GM13976 (cell line): ENCODE measurements around the gene SPAG7.

Experiments used
- DNase-seq: peaks from one replicate; pipeline ENCODE4 v3.0.0; 2012; ENCODE audit warnings: low spot score
- CTCF ChIP-seq: IDR thresholded peaks from 2 replicates; pipeline ENCODE4 v1.5.1; 2012; ENCODE audit warnings: borderline replicate concordance, mild to moderate bottlenecking; ENCODE audit not compliant: insufficient read depth; ENCODE audit errors: extremely low read depth, missing control alignments, control extremely low read depth
- in situ Hi-C: fragments of 300-500 bp; cut with MboI; formaldehyde crosslinking; loops from one replicate; pipeline ENCODE4 v1.12.0; 2022; ENCODE audit warnings: low sequenced_read_pairs, mixed read lengths, inconsistent platforms; ENCODE audit not compliant: unreplicated experiment

The SPAG7 gene

GRCh38 chr17:4999430-5000093, 31.9 kb upstream of the SPAG7 start:
- in situ Hi-C loops, result no loop called here
- TF ChIP-seq CTCF, result no peak

GRCh38 chr17:4998732-4999429, 31.3 kb upstream of the SPAG7 start:
- in situ Hi-C loops, result no loop called here
- no peak for TF ChIP-seq CTCF
- DNase-seq, result peak; percentile 78

More at GRCh38 chr17:4999430-5000093, 31.9 kb upstream of the SPAG7 start:
- no peak for DNase-seq

- DNase-seq, result peak; percentile 64
- TF ChIP-seq CTCF, result no peak
- in situ Hi-C loops, result no loop called here
These were observed 30.6 kb upstream of the SPAG7 start for GRCh38 chr17:4998027-4998731.

- TF ChIP-seq CTCF, result no peak
- DNase-seq, result peak; percentile 100
- in situ Hi-C loops, result no loop called here
These were observed 29.8 kb upstream of the SPAG7 start, which contains the start of the genes INCA1 and KIF1C for GRCh38 chr17:4997302-4998026. INCA1 (minus strand) TSS chr17:4997522; CDS start chr17:4994437, 3,085 bp downstream. KIF1C (plus strand) TSS chr17:4997950; CDS start chr17:5000247, 2,297 bp downstream.

- in situ Hi-C loops, result no loop called here
- DNase-seq, result no peak
- no peak for TF ChIP-seq CTCF
These were observed 26.5 kb upstream of the SPAG7 start for GRCh38 chr17:4994081-4994595.

GRCh38 chr17:4987767-4988567, 20.4 kb upstream of the SPAG7 start:
- in situ Hi-C loops, result no loop called here
- no peak for DNase-seq
- no peak for TF ChIP-seq CTCF
